ENCODE measurements around the gene SLC30A2. TPM values are rescaled to one million over a fixed set of nuclear protein-coding genes. Genes with fewer than 3 reads are reported as not detected.

Gene SLC30A2
- polyA plus RNA-seq, 3 donors: not detected

DNA sequence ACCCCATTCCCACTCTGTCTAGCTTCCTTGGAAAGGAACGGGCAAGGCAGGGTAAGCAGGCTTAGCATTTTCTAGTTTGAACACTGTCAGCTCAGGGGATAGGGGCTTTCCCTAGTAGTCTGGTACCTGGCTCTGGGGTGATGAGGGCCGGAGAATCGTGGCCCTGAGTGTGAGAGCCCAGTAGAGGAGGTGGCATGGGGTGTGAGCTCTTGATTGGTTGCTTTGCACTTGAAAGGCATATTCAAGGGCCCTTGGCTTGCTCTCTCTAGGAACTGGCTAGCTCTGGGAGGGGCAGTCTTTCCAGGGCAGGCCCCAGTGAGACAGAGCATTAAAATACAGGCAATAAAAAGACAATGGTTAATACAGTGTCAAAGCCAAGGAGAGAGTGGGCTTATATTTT, 35.1 kb downstream of the SLC30A2 start:
- Histone ChIP-seq H3K27me3 (ENCODE audit: control insufficient read depth in 2 of 2, insufficient read depth in 2 of 2, low read length in 2 of 2) (no peaks in the 10 kb centered on the region), H2AFZ (ENCODE audit: insufficient read depth, low read depth, low read length, poor library complexity, severe bottlenecking) (no peak overlapping the region), H3K9me3 (replicated peaks in 1 of 2; ENCODE audit: control insufficient read depth in 1 of 2, insufficient read depth in 1 of 2, low read length in 2 of 2) (no peaks in the 10 kb centered on the region), H3K4me2 (replicated peaks; ENCODE audit: extremely low read depth, low read length, poor library complexity, severe bottlenecking) (no peak overlapping the region), H3K9ac (ENCODE audit: insufficient read depth, low read length, poor library complexity, severe bottlenecking) (no peak overlapping the region), H3K27ac (ENCODE audit: low read depth in 1 of 2, low read length in 2 of 2) (no peak overlapping the region), H4K20me1 (ENCODE audit: insufficient read depth, low read length) (no peaks in the 10 kb centered on the region), H3K36me3 (replicated peaks in 1 of 2; ENCODE audit: control insufficient read depth in 1 of 2, insufficient read depth in 2 of 2, low read length in 2 of 2) (no peaks in the 10 kb centered on the region), H3K79me2 (ENCODE audit: insufficient read depth, low read length) (no peaks in the 10 kb centered on the region), H3K4me3 (replicated peaks in 1 of 3; ENCODE audit: low read depth in 2 of 3, low read length in 3 of 3) (no peak overlapping the region), H3K4me1 (ENCODE audit: control insufficient read depth in 1 of 2, insufficient read depth in 2 of 2, low read length in 2 of 2) (peaks cover 27% of the 10 kb centered on the region in 2 donors)
- peak overlapping the region in 1 of 7 donors; percentile 46 for H3K27ac Mint-ChIP-seq
- intact Hi-C loops (cut with micrococcal nuclease): no loop called here
- TF ChIP-seq CTCF (IDR thresholded peaks at IDR 0.05): no peak
- H3K27me3 Mint-ChIP-seq (ENCODE audit: low read depth in 3 of 3): peaks cover 0 to 2% (median 0%) of the 10 kb centered on the region in 3 donors
- H3K4me1 Mint-ChIP-seq: peaks cover 24% of the 10 kb centered on the region
- H3K36me3 Mint-ChIP-seq: no peaks in the 10 kb centered on the region
- no peak overlapping the region for H3K4me3 Mint-ChIP-seq
- 82% methylated on average over 3 of the region's 3 CpGs for WGBS (ENCODE audit: insufficient coverage)
- no peak for DNase-seq
- H3K9me3 Mint-ChIP-seq: peaks cover 0 to 3% (median 0%) of the 10 kb centered on the region in 7 donors

- DNase-seq: no peak
- no peak for TF ChIP-seq CTCF (IDR thresholded peaks at IDR 0.05)
- intact Hi-C loops (cut with micrococcal nuclease): no loop called here
- no peak overlapping the region for H3K9ac ChIP-seq (ENCODE audit: insufficient read depth, low read length, poor library complexity, severe bottlenecking)
- no peak overlapping the region for H3K4me3 ChIP-seq (replicated peaks in 1 of 3; ENCODE audit: low read depth in 2 of 3, low read length in 3 of 3)
- no peaks in the 10 kb centered on the region for H3K36me3 ChIP-seq (replicated peaks in 1 of 2; ENCODE audit: control insufficient read depth in 1 of 2, insufficient read depth in 2 of 2, low read length in 2 of 2)
- H3K27ac ChIP-seq (ENCODE audit: low read depth in 1 of 2, low read length in 2 of 2): no peak overlapping the region
- peaks cover 18% of the 10 kb centered on the region in 2 donors for H3K4me1 ChIP-seq (ENCODE audit: control insufficient read depth in 1 of 2, insufficient read depth in 2 of 2, low read length in 2 of 2)
- H3K4me2 ChIP-seq (replicated peaks; ENCODE audit: extremely low read depth, low read length, poor library complexity, severe bottlenecking): no peak overlapping the region
- H3K4me3 Mint-ChIP-seq: no peak overlapping the region
- H3K27me3 Mint-ChIP-seq (ENCODE audit: low read depth in 3 of 3): peaks cover 0 to 2% (median 2%) of the 10 kb centered on the region in 3 donors
- H4K20me1 ChIP-seq (ENCODE audit: insufficient read depth, low read length): no peaks in the 10 kb centered on the region
- no peaks in the 10 kb centered on the region for H3K79me2 ChIP-seq (ENCODE audit: insufficient read depth, low read length)
- peaks cover 0 to 3% (median 0%) of the 10 kb centered on the region in 7 donors for H3K9me3 Mint-ChIP-seq
- H2AFZ ChIP-seq (ENCODE audit: insufficient read depth, low read depth, low read length, poor library complexity, severe bottlenecking): no peak overlapping the region
- H3K4me1 Mint-ChIP-seq: peaks cover 15% of the 10 kb centered on the region
- H3K27ac Mint-ChIP-seq: peak overlapping the region in 1 of 7 donors; percentile 28
- H3K9me3 ChIP-seq (replicated peaks in 1 of 2; ENCODE audit: control insufficient read depth in 1 of 2, insufficient read depth in 1 of 2, low read length in 2 of 2): no peaks in the 10 kb centered on the region
- 100% methylated on average over 4 of the region's 6 CpGs for WGBS (ENCODE audit: insufficient coverage)
- no peaks in the 10 kb centered on the region for H3K36me3 Mint-ChIP-seq
- no peaks in the 10 kb centered on the region for H3K27me3 ChIP-seq (ENCODE audit: control insufficient read depth in 2 of 2, insufficient read depth in 2 of 2, low read length in 2 of 2)
Observed at GRCh38 chr1:26009796-26010447, 36.0 kb downstream of the SLC30A2 start.

Measured in CD14-positive monocyte (primary cell).